ENCODE measurements around the gene KLF12. TPM values are rescaled to one million over a fixed set of nuclear protein-coding genes. Genes with fewer than 3 reads are reported as not detected.

The KLF12 gene
- total and polyA plus RNA-seq, 2 experiments from 2014 or later: 6.4 to 7.7 TPM

DNA sequence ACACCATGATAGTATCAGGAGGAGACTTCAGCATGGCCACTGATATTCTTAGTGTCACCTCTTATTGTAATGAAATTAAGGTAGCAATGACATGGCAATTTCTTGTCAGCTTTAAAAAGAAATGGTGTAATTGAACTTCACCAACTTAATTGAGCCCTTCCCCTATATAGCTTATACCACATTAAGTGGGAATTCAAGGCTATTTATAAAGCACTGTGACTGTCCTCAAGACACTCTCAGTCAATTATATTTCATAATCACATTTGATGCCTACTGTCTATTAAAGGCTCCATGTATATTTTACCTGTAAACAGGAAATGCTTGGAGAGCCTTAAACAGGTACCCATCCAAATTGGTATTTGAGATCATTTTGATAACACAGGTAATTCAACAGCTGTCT lies 28.3 kb downstream of the KLF12 start (continued):
- TF ChIP-seq ZNF462 (CRISPR knock-in tag; IDR thresholded peaks at IDR 0.05) (no peak), ZNF331 (CRISPR knock-in tag; IDR thresholded peaks at IDR 0.05; ENCODE audit: low read depth) (no peak)

DNA sequence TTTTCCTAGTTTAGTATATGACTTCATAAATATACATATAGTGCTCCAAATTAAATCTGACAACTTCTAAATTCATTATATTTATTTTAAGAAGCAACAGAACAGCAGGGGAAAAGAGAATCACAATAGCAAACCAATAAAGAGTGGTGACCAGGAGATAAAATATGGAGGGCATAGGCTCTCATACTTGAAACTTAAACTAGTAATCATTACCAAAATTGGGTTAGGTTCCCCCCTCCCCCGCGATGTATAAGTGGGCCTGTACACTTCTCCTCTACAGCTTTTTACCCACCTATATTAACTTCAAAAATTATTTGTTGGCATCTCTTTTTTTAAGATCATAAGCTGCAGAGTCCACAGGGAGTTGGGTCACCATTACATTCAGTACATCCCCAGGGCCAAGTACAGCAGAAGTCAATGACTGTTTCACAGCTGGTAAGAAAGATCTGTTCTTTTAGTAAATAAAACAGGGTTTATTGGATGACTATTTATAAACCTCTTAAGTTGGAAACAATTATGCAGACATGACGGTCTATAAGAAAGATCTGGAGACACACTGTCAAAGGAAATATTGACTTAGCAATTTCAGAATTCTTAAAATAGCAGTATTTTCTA lies 29.4 kb downstream of the KLF12 start:
- Histone ChIP-seq H3K79me2 (replicated peaks; ENCODE audit: insufficient read depth) (peaks cover 36% of the 10 kb centered on the region), H4K20me1 (replicated peaks; ENCODE audit: insufficient read depth) (no peaks in the 10 kb centered on the region), H3K36me3 (ENCODE audit: insufficient read depth) (no peaks in the 10 kb centered on the region), H3K4me1 (ENCODE audit: insufficient read depth) (peaks cover 5% of the 10 kb centered on the region; the same call in 1 of the 2 replicates), H3K9me2 (ENCODE audit: insufficient read depth) (no peaks in the 10 kb centered on the region), H2AFZ (no peak overlapping the region), H3K27ac (ENCODE audit: low read depth) (no peak overlapping the region), H3K4me2 (no peak overlapping the region), H3K27me3 (ENCODE audit: insufficient read depth) (no peaks in the 10 kb centered on the region), H3K4me3 (no peak overlapping the region), H3F3A (replicated peaks; ENCODE audit: low read depth) (no peaks in the 10 kb centered on the region)
- no peak overlapping the region for H3K4me3 Mint-ChIP-seq
- peaks cover 12% of the 10 kb centered on the region for H3K36me3 Mint-ChIP-seq (ENCODE audit: low read depth)
- DNase-seq (ENCODE audit: low spot score) (no peak), ATAC-seq (no peak)
- peaks cover 14% of the 10 kb centered on the region; the same call in 2 of the 3 replicates for H3K9me3 Mint-ChIP-seq
- H3K27me3 Mint-ChIP-seq (ENCODE audit: insufficient read depth, low read depth, poor library complexity): no peaks in the 10 kb centered on the region
- no peaks in the 10 kb centered on the region; the same call in 2 of the 3 replicates for H3K4me1 Mint-ChIP-seq
- TF ChIP-seq CREB1 (CRISPR knock-in tag; IDR thresholded peaks at IDR 0.05; ENCODE audit: low read depth): no peak
- TF ChIP-seq JUNB (IDR thresholded peaks at IDR 0.05; ENCODE audit: unreplicated experiment): no peak
- no peak for TF ChIP-seq POLR2AphosphoS5 (IDR thresholded peaks at IDR 0.05; ENCODE audit: low read depth)
- no peak for TF ChIP-seq STAT1 (IDR thresholded peaks at IDR 0.05; ENCODE audit: unreplicated experiment)
- TF ChIP-seq CTCF (conservative IDR thresholded peaks at IDR 0.05; ENCODE audit: low read depth in 2 of 2): no peak
- no peak for TF ChIP-seq NANOG (IDR thresholded peaks at IDR 0.05; ENCODE audit: borderline replicate concordance)
- no peak for TF ChIP-seq EZH2phosphoT487 (IDR thresholded peaks at IDR 0.05; ENCODE audit: unreplicated experiment)
- no peak for TF ChIP-seq ZNF331 (CRISPR knock-in tag; IDR thresholded peaks at IDR 0.05; ENCODE audit: low read depth)
- TF ChIP-seq, protein P1, sequence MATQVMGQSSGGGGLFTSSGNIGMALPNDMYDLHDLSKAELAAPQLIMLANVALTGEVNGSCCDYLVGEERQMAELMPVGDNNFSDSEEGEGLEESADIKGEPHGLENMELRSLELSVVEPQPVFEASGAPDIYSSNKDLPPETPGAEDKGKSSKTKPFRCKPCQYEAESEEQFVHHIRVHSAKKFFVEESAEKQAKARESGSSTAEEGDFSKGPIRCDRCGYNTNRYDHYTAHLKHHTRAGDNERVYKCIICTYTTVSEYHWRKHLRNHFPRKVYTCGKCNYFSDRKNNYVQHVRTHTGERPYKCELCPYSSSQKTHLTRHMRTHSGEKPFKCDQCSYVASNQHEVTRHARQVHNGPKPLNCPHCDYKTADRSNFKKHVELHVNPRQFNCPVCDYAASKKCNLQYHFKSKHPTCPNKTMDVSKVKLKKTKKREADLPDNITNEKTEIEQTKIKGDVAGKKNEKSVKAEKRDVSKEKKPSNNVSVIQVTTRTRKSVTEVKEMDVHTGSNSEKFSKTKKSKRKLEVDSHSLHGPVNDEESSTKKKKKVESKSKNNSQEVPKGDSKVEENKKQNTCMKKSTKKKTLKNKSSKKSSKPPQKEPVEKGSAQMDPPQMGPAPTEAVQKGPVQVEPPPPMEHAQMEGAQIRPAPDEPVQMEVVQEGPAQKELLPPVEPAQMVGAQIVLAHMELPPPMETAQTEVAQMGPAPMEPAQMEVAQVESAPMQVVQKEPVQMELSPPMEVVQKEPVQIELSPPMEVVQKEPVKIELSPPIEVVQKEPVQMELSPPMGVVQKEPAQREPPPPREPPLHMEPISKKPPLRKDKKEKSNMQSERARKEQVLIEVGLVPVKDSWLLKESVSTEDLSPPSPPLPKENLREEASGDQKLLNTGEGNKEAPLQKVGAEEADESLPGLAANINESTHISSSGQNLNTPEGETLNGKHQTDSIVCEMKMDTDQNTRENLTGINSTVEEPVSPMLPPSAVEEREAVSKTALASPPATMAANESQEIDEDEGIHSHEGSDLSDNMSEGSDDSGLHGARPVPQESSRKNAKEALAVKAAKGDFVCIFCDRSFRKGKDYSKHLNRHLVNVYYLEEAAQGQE (IDR thresholded peaks at IDR 0.05; ENCODE audit: unreplicated experiment): no peak
- H3K27ac Mint-ChIP-seq: no peak overlapping the region

Data from GM23338 (cell line).